ENCODE data around the gene FCN3. TPM values are rescaled to one million over a fixed set of nuclear protein-coding genes. Genes with fewer than 3 reads are reported as not detected.
A peak's percentile ranks its signal among the peaks of the same experiment; 100 is the strongest.

FCN3 gene
- total and polyA plus RNA-seq, 2 donors (not counting 1 experiment from before 2014, with no cell fraction given): not detected

DNA sequence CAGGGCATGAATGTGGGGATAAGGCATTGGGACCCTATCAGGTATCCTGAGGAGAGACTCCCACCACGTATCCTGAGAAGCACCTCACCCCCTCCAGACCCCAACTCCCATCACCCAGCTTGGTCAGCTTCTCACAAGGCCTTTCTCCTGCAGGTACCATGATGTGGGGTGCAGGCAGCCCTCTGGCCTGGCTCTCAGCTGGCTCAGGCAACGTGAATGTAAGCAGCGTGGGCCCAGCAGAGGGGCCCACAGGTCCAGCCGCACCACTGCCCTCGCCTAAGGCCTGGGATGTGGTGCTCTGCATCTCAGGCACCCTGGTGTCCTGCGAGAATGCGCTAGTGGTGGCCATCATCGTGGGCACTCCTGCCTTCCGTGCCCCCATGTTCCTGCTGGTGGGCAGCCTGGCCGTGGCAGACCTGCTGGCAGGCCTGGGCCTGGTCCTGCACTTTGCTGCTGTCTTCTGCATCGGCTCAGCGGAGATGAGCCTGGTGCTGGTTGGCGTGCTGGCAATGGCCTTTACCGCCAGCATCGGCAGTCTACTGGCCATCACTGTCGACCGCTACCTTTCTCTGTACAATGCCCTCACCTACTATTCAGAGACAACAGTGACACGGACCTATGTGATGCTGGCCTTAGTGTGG lies 19.1 kb upstream of the FCN3 start:
- TF ChIP-seq, protein P1, sequence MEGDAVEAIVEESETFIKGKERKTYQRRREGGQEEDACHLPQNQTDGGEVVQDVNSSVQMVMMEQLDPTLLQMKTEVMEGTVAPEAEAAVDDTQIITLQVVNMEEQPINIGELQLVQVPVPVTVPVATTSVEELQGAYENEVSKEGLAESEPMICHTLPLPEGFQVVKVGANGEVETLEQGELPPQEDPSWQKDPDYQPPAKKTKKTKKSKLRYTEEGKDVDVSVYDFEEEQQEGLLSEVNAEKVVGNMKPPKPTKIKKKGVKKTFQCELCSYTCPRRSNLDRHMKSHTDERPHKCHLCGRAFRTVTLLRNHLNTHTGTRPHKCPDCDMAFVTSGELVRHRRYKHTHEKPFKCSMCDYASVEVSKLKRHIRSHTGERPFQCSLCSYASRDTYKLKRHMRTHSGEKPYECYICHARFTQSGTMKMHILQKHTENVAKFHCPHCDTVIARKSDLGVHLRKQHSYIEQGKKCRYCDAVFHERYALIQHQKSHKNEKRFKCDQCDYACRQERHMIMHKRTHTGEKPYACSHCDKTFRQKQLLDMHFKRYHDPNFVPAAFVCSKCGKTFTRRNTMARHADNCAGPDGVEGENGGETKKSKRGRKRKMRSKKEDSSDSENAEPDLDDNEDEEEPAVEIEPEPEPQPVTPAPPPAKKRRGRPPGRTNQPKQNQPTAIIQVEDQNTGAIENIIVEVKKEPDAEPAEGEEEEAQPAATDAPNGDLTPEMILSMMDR (conservative IDR thresholded peaks at IDR 0.05 in 1 of 2, IDR thresholded peaks at IDR 0.05 in 1 of 2; ENCODE audit: low read depth in 1 of 2, low read length in 2 of 2): no peak
- TF ChIP-seq EZH2 (IDR thresholded peaks at IDR 0.05; ENCODE audit: low read length, missing control alignments): no peak
- H2AFZ ChIP-seq (ENCODE audit: low read length): no peak overlapping the region
- no peak for DNase-seq (ENCODE audit: low read depth in 2 of 2)
- no peak overlapping the region for H3K27ac ChIP-seq (ENCODE audit: insufficient read depth, low read length)
- no peak overlapping the region for H3K4me3 ChIP-seq (replicated peaks in 1 of 4; ENCODE audit: control extremely low read depth in 1 of 4, insufficient read depth in 1 of 4, low read depth in 3 of 4, low read length in 4 of 4)
- H3K4me2 ChIP-seq (ENCODE audit: extremely low read depth, insufficient read depth, low read length): no peak overlapping the region
- no peak overlapping the region for H3K9ac ChIP-seq (ENCODE audit: insufficient read depth, low read length)
- H3K27me3 ChIP-seq (ENCODE audit: control insufficient read depth, insufficient read depth, low read length): no peaks in the 10 kb centered on the region
- no peaks in the 10 kb centered on the region for H3K36me3 ChIP-seq (ENCODE audit: control insufficient read depth, insufficient read depth, low read length)
- H3K4me1 ChIP-seq (ENCODE audit: control insufficient read depth, extremely low read depth, insufficient read depth, low read length): peaks cover 24% of the 10 kb centered on the region
- no peaks in the 10 kb centered on the region for H4K20me1 ChIP-seq (ENCODE audit: control insufficient read depth, extremely low read depth, insufficient read depth, low read length)
- H3K9me3 ChIP-seq (ENCODE audit: control insufficient read depth, insufficient read depth, low read depth, low read length): no peaks in the 10 kb centered on the region
- H3K79me2 ChIP-seq (ENCODE audit: control insufficient read depth, insufficient read depth, low read length): peaks cover 7% of the 10 kb centered on the region

DNA sequence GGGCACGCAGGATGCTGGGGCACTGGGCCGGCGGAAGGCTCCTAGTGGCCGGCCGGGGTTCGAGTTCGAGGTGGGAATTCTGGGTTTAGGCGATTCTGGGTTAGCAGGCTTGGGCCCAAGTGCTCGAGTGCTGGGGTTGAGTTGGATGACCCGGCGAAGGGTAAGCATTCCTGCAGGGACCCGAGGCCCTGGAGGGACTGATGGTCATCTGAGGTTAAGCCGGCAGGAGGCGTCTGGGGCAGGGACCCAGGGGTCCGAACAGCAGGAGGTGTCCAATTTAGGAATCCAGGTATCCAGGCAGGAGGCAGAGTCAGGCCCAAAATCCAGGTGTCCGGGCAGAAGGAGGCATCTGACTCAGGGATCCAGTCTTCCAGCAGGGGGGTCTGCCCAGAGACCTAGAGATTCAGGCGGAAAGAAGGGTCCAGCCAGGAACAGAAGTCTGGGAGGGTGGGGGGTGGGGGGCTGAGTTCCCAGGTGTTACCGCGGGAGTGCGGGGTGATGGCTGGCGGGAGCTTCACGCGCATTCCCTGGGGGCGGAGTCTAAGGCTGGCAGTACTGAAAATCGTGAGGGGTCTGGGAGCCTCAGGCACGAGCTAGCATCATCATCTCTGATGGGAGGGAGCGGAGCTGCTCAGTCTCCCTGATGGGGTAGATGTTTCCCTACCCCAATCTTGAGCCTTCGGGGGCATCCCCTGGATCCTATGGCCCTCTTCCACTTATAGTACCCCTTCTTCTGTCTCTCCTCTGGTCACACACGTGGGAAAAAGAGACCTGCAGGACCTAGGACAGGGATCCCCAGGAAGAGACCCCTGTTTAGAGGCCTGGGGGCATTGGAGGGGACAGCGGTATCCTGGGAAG lies 18.4 kb upstream of the FCN3 start:
- no peaks in the 10 kb centered on the region for H3K9me3 ChIP-seq (ENCODE audit: control insufficient read depth, insufficient read depth, low read depth, low read length)
- no peak for DNase-seq (ENCODE audit: low read depth in 2 of 2)
- H3K4me3 ChIP-seq (replicated peaks in 1 of 4; ENCODE audit: control extremely low read depth in 1 of 4, insufficient read depth in 1 of 4, low read depth in 3 of 4, low read length in 4 of 4): peak overlapping the region; percentile 63 to 76 (median 74)
- H3K79me2 ChIP-seq (ENCODE audit: control insufficient read depth, insufficient read depth, low read length): peaks cover 7% of the 10 kb centered on the region
- H3K4me1 ChIP-seq (ENCODE audit: control insufficient read depth, extremely low read depth, insufficient read depth, low read length): peaks cover 24% of the 10 kb centered on the region
- TF ChIP-seq EZH2 (IDR thresholded peaks at IDR 0.05; ENCODE audit: low read length, missing control alignments): no peak
- TF ChIP-seq, protein P1 (conservative IDR thresholded peaks at IDR 0.05 in 1 of 2, IDR thresholded peaks at IDR 0.05 in 1 of 2; ENCODE audit: low read depth in 1 of 2, low read length in 2 of 2): peak; percentile 33 to 41
- peak overlapping the region; percentile 95 for H3K4me2 ChIP-seq (ENCODE audit: extremely low read depth, insufficient read depth, low read length)
- H2AFZ ChIP-seq (ENCODE audit: low read length): peak overlapping the region; percentile 53
- H3K36me3 ChIP-seq (ENCODE audit: control insufficient read depth, insufficient read depth, low read length): no peaks in the 10 kb centered on the region
- H4K20me1 ChIP-seq (ENCODE audit: control insufficient read depth, extremely low read depth, insufficient read depth, low read length): no peaks in the 10 kb centered on the region
- peak overlapping the region; percentile 91 for H3K27ac ChIP-seq (ENCODE audit: insufficient read depth, low read length)
- H3K27me3 ChIP-seq (ENCODE audit: control insufficient read depth, insufficient read depth, low read length): no peaks in the 10 kb centered on the region
- H3K9ac ChIP-seq (ENCODE audit: insufficient read depth, low read length): peak overlapping the region; percentile 90

DNA sequence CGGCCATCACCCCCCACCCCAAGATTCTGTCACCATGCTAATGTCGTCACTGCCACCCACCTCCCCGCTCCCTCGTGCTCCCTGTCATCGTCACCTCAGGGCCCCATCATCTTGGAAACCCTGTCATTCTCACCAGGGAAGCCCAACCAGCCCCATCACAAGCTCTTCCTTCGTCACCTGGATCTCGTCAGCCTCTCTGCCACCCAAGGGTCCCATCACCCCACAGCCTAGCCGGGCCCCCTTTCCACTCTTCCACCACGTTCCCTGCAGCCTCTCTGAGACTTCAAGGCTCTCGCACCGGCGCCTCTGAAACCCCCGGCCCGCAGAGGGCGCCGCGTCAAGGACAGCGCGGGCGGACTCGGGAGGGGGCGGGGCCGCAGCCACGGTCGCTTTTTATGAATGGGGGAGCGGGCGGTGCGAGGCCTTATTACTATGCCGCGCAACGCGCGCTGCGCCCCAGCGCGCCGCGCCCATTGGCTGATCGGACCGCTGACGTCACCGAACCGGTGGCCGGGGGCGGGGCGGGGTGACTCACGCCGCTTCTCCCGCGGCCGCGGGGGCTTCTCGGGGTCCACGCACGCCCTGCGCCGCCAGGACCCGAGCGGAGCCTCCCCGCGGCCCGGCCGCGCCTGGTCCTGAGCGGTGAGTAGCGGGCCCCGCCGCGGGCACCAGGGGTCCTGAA lies 17.6 kb upstream of the FCN3 start, which contains the start of gene GPR3:
TSS of gene GPR3 (plus strand) at position 527 of the 682 bp plus-strand sequence. CDS start 1,177 bp downstream, outside the sequence.
- peak within 1 kb of the TSS; percentile 63 to 76 (median 74) for H3K4me3 ChIP-seq (replicated peaks in 1 of 4; ENCODE audit: control extremely low read depth in 1 of 4, insufficient read depth in 1 of 4, low read depth in 3 of 4, low read length in 4 of 4)
- H3K79me2 ChIP-seq (ENCODE audit: control insufficient read depth, insufficient read depth, low read length): peaks cover 7% of the 10 kb centered on the region
- peak within 1 kb of the TSS; percentile 73 for H2AFZ ChIP-seq (ENCODE audit: low read length)
- H3K27ac ChIP-seq (ENCODE audit: insufficient read depth, low read length): peak within 1 kb of the TSS; percentile 91
- peak within 1 kb of the TSS; percentile 90 for H3K9ac ChIP-seq (ENCODE audit: insufficient read depth, low read length)
- H3K36me3 ChIP-seq (ENCODE audit: control insufficient read depth, insufficient read depth, low read length): no peaks in the 10 kb centered on the region
- H3K4me2 ChIP-seq (ENCODE audit: extremely low read depth, insufficient read depth, low read length): peak within 1 kb of the TSS; percentile 95
- H3K4me1 ChIP-seq (ENCODE audit: control insufficient read depth, extremely low read depth, insufficient read depth, low read length): peaks cover 24% of the 10 kb centered on the region
- no peaks in the 10 kb centered on the region for H3K9me3 ChIP-seq (ENCODE audit: control insufficient read depth, insufficient read depth, low read depth, low read length)
- H3K27me3 ChIP-seq (ENCODE audit: control insufficient read depth, insufficient read depth, low read length): no peaks in the 10 kb centered on the region
- no peak for TF ChIP-seq EZH2 (IDR thresholded peaks at IDR 0.05; ENCODE audit: low read length, missing control alignments)
- TF ChIP-seq, protein P1 (conservative IDR thresholded peaks at IDR 0.05 in 1 of 2, IDR thresholded peaks at IDR 0.05 in 1 of 2; ENCODE audit: low read depth in 1 of 2, low read length in 2 of 2): peak; percentile 51 to 59
- H4K20me1 ChIP-seq (ENCODE audit: control insufficient read depth, extremely low read depth, insufficient read depth, low read length): no peaks in the 10 kb centered on the region
- peak; percentile 87 to 90 for DNase-seq (ENCODE audit: low read depth in 2 of 2)

All from fibroblast of lung (primary cell).